ENCODE measurements around the gene RPLP2. TPM values are rescaled to one million over a fixed set of nuclear protein-coding genes. Genes with fewer than 3 reads are reported as not detected.

RPLP2 gene
- total RNA-seq, 1 donor from 2014 or later: 418 TPM

DNA sequence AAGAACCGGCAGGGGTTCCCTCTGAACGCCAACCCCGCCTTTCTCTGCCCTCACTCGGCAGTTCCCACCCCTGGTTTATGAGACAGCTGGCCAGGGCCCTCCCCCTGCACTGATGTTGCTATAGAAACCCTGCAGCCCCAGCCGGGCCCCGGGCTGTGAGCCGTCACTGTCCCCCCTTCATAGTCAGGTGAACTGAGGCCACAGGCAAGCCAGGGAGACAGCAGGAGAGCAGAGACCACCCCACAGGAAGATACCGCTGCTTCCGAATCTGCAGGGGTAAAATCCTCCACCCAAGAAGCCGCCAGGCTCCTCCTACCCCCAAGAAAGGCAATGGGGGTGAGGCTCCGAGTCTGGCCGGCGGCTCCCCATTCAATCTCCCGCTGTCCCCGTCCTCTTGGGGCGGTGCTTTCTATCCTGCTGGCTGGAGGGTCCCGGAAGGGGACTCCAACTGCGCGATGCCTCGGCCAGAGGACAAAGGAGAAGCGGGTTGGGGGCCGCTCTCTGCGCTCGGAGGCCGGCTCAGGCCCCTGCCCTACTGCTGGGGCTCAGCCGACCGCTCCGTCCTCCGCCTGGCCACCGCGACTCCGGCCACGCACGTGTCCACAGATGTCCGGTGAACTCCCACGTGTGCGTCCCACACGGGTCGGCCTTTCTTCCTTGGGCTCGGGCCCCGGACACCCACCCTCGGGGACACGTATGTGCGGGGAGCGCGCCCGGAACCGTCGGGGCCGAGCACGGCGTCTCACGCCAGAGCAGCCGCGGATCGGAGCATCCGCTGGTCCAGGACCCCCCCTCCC, 12.3 kb upstream of the RPLP2 start:
- peak overlapping the region; percentile 47 for H3K9ac ChIP-seq
- H3K9me3 ChIP-seq (ENCODE audit: low read depth): no peaks in the 10 kb centered on the region
- Mint-ChIP-seq H3K27ac (no peak overlapping the region), H3K9me3 (no peaks in the 10 kb centered on the region), H3K27me3 (ENCODE audit: insufficient read depth, low read depth) (peaks cover 4% of the 10 kb centered on the region), H3K36me3 (no peaks in the 10 kb centered on the region), H3K4me3 (peak overlapping the region; percentile 93), H3K4me1 (peaks cover 14% of the 10 kb centered on the region)
- peaks cover 31% of the 10 kb centered on the region for H4K20me1 ChIP-seq (ENCODE audit: low read depth)
- peak overlapping the region; percentile 79 for H3K4me2 ChIP-seq
- TF ChIP-seq EZH2phosphoT487 (IDR thresholded peaks at IDR 0.05) (no peak), EZH2 (IDR thresholded peaks at IDR 0.05) (no peak)
- TF ChIP-seq, protein P1, sequence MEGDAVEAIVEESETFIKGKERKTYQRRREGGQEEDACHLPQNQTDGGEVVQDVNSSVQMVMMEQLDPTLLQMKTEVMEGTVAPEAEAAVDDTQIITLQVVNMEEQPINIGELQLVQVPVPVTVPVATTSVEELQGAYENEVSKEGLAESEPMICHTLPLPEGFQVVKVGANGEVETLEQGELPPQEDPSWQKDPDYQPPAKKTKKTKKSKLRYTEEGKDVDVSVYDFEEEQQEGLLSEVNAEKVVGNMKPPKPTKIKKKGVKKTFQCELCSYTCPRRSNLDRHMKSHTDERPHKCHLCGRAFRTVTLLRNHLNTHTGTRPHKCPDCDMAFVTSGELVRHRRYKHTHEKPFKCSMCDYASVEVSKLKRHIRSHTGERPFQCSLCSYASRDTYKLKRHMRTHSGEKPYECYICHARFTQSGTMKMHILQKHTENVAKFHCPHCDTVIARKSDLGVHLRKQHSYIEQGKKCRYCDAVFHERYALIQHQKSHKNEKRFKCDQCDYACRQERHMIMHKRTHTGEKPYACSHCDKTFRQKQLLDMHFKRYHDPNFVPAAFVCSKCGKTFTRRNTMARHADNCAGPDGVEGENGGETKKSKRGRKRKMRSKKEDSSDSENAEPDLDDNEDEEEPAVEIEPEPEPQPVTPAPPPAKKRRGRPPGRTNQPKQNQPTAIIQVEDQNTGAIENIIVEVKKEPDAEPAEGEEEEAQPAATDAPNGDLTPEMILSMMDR (IDR thresholded peaks at IDR 0.05): no peak
- DNase-seq (ENCODE audit: low spot score): peak; percentile 84
- no peak overlapping the region for H3K27ac ChIP-seq
- H3K4me1 ChIP-seq: peaks cover 13% of the 10 kb centered on the region
- no peaks in the 10 kb centered on the region for H3K36me3 ChIP-seq
- peak overlapping the region; percentile 78 for H3K4me3 ChIP-seq
- H3K79me2 ChIP-seq (ENCODE audit: low read depth): peaks cover 14% of the 10 kb centered on the region
- peaks cover 9% of the 10 kb centered on the region for H3F3A ChIP-seq (ENCODE audit: low read depth)
- no peak overlapping the region for H2AFZ ChIP-seq (replicated peaks)
- H3K27me3 ChIP-seq: no peaks in the 10 kb centered on the region

DNA sequence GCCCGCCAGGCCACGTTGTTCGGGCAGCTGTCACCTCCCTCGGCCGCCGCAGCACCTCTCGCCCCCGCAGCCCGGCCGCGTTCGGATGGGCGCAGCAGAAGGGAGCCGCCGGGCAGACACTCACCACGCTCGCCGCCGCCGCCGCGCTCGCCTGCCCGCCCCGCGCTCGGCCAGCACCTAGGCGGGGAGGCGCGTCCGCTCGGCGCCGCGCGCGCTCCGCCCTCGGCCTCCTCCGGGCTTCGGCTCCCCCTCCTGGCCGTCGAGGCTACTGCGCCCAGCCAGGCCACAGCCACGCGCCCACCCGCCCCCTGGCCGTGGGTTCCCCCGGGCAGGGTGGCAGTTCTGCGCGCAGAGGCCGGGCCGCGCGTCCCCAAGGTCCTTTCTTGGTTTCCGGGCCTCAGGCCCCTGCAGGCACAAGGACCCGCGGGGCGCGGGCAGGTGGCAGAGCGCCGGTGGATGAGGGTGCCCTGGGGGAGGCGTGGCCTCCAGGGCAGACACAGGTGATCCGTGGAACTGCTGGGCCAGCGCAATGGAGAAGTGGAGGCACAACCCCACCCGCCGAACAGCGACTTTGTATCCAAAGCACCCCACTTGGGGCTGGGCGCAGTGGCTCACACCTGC, 11.6 kb upstream of the RPLP2 start, which contains the start of gene SLC25A22:
Gene SLC25A22, minus strand, starts transcription at position 189 of the 621 bp plus-strand sequence. CDS start 3,275 bp downstream, outside the sequence.
- H3K27ac ChIP-seq: no peak within 1 kb of the TSS
- H3K9me3 ChIP-seq (ENCODE audit: low read depth): no peaks in the 10 kb centered on the region
- no peak for TF ChIP-seq EZH2 (IDR thresholded peaks at IDR 0.05)
- TF ChIP-seq, protein P1 (IDR thresholded peaks at IDR 0.05): peak; percentile 75
- H3K4me2 ChIP-seq: peak within 1 kb of the TSS; percentile 79
- Mint-ChIP-seq H3K4me1 (peaks cover 14% of the 10 kb centered on the region), H3K36me3 (no peaks in the 10 kb centered on the region), H3K4me3 (peak within 1 kb of the TSS; percentile 93), H3K27ac (no peak within 1 kb of the TSS), H3K27me3 (ENCODE audit: insufficient read depth, low read depth) (peaks cover 4% of the 10 kb centered on the region), H3K9me3 (no peaks in the 10 kb centered on the region)
- H3K79me2 ChIP-seq (ENCODE audit: low read depth): peaks cover 14% of the 10 kb centered on the region
- no peaks in the 10 kb centered on the region for H3K27me3 ChIP-seq
- H2AFZ ChIP-seq (replicated peaks): no peak within 1 kb of the TSS
- peaks cover 9% of the 10 kb centered on the region for H3F3A ChIP-seq (ENCODE audit: low read depth)
- peaks cover 31% of the 10 kb centered on the region for H4K20me1 ChIP-seq (ENCODE audit: low read depth)
- H3K36me3 ChIP-seq: no peaks in the 10 kb centered on the region
- H3K4me1 ChIP-seq: peaks cover 13% of the 10 kb centered on the region
- DNase-seq (ENCODE audit: low spot score): peak; percentile 93
- peak within 1 kb of the TSS; percentile 47 for H3K9ac ChIP-seq
- H3K4me3 ChIP-seq: peak within 1 kb of the TSS; percentile 78

DNA sequence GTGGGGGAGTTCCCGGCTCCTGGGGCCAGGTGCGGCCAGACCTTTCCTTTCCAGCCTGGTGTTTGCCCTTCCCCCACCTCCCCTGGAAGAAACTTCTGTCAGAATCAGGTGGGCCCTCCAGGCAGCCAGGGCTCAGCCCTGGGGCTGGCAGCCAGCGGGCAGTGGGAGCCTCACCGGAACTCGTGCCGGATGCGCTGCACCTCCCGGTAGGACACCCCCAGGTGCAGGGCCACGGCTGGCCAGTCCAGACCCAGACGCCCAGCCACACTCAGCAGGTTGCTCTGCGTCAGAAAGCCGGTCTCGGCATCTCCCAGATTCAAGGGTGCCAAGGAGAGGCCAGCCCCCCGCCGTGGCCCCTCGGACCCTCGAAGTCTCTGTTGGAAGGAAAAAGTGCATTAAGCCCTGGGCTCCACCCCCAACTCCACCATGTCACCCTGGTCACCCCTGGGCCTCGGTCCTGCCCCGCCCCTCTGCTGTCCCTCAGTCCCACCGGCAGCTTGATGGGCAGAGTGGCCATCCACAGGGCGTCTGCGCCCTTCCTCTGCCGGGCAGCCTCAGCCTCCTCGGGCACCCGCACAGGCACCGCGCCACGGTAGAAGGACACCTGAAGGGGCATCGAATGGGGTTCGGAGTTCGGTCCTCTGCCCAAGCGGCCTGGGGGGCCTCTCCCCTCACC, 10.0 kb upstream of the RPLP2 start:
- no peak for DNase-seq (ENCODE audit: low spot score)
- TF ChIP-seq EZH2phosphoT487 (IDR thresholded peaks at IDR 0.05): no peak
- TF ChIP-seq, protein P1 (IDR thresholded peaks at IDR 0.05): no peak
- no peak for TF ChIP-seq EZH2 (IDR thresholded peaks at IDR 0.05)
- H4K20me1 ChIP-seq (ENCODE audit: low read depth): peaks cover 40% of the 10 kb centered on the region
- Mint-ChIP-seq H3K9me3 (no peaks in the 10 kb centered on the region), H3K4me1 (peaks cover 14% of the 10 kb centered on the region), H3K4me3 (no peak overlapping the region), H3K27me3 (ENCODE audit: insufficient read depth, low read depth) (peaks cover 4% of the 10 kb centered on the region), H3K27ac (no peak overlapping the region), H3K36me3 (no peaks in the 10 kb centered on the region)
- no peak overlapping the region for H3K27ac ChIP-seq
- no peak overlapping the region for H2AFZ ChIP-seq (replicated peaks)
- H3K4me1 ChIP-seq: peaks cover 20% of the 10 kb centered on the region
- peaks cover 9% of the 10 kb centered on the region for H3F3A ChIP-seq (ENCODE audit: low read depth)
- H3K9ac ChIP-seq: no peak overlapping the region
- no peaks in the 10 kb centered on the region for H3K27me3 ChIP-seq
- H3K36me3 ChIP-seq: no peaks in the 10 kb centered on the region
- no peak overlapping the region for H3K4me2 ChIP-seq
- no peak overlapping the region for H3K4me3 ChIP-seq
- H3K79me2 ChIP-seq (ENCODE audit: low read depth): peaks cover 17% of the 10 kb centered on the region
- no peaks in the 10 kb centered on the region for H3K9me3 ChIP-seq (ENCODE audit: low read depth)

Data from neural progenitor cell (in vitro differentiated cells).